Natural killer cell (primary cell): ENCODE measurements around the gene SHISAL1. TPM values are rescaled to one million over a fixed set of nuclear protein-coding genes. Genes with fewer than 3 reads are reported as not detected.

Experiments used
- ATAC-seq, 3 donors: fragments of 150-1000 bp in 2 of 3; fragments of 200-7000 bp in 1 of 3; cut with Tn5 transposase; 1 replicate in 1 of 3; 2 replicates in 2 of 3; pipeline ENCODE4 v1.10.0; 2021; ENCODE audit warnings: mild to moderate bottlenecking in 2 of 3, moderate library complexity in 2 of 3
- DNase-seq, 2 donors: peaks; one replicate each; pipeline versions ENCODE4 v3.0.0 to v3.0.0-alpha.2; 2013 to 2021; ENCODE audit warnings: mixed read lengths in 1 of 2
- H3K27ac ChIP-seq: one replicate; pipeline ENCODE4 v1.5.1; 2013; ENCODE audit warnings: mild to moderate bottlenecking, low read length
- H3K27me3 ChIP-seq: one replicate; pipeline ENCODE4 v1.6.1; 2013; ENCODE audit warnings: low read length; ENCODE audit not compliant: control insufficient read depth, insufficient read depth
- H3K36me3 ChIP-seq: one replicate; pipeline ENCODE4 v1.6.1; 2013; ENCODE audit warnings: low read length; ENCODE audit not compliant: control insufficient read depth, insufficient read depth
- H3K4me1 ChIP-seq: one replicate; pipeline ENCODE4 v1.6.1; 2013; ENCODE audit warnings: low read length; ENCODE audit not compliant: control insufficient read depth, insufficient read depth
- H3K4me3 ChIP-seq: one replicate; pipeline ENCODE4 v1.5.1; 2013; ENCODE audit warnings: low read length
- H3K9me3 ChIP-seq: one replicate; pipeline ENCODE4 v1.6.1; 2013; ENCODE audit warnings: low read length; ENCODE audit not compliant: control insufficient read depth, insufficient read depth
- H3K27ac Mint-ChIP-seq, 2 donors: one replicate each; pipeline ENCODE4 v1.8.0; 2022; ENCODE audit warnings: mild to moderate bottlenecking in 2 of 2, mixed read lengths in 2 of 2, moderate library complexity in 1 of 2
- H3K27me3 Mint-ChIP-seq, 2 donors: one replicate each; pipeline ENCODE4 v1.8.0; 2022; ENCODE audit warnings: low read depth in 2 of 2, mixed read lengths in 2 of 2
- H3K36me3 Mint-ChIP-seq: one replicate; pipeline ENCODE4 v1.8.0; 2022; ENCODE audit warnings: mixed read lengths
- H3K4me1 Mint-ChIP-seq, 2 donors: one replicate each; pipeline ENCODE4 v1.8.0; 2022; ENCODE audit warnings: mixed read lengths in 2 of 2
- H3K4me3 Mint-ChIP-seq: one replicate; pipeline ENCODE4 v1.8.0; 2022; ENCODE audit warnings: mild to moderate bottlenecking, moderate library complexity, mixed read lengths
- H3K9me3 Mint-ChIP-seq, 2 donors: one replicate each; pipeline ENCODE4 v1.8.0; 2022; ENCODE audit warnings: mixed read lengths in 2 of 2
- WGBS: methylation state at CpG from one replicate; pipeline ENCODE4 v1.1.7; 2013; ENCODE audit warnings: missing lambda C conversion rate; ENCODE audit not compliant: insufficient coverage; 5-methylcytosine and 5-hydroxymethylcytosine counted together
- intact Hi-C: fragments of 100-400 bp; cut with micrococcal nuclease; formaldehyde crosslinking; loops from one replicate; pipeline ENCODE4 v1.14.2; 2022
- total RNA-seq, 4 donors: library from RNA; stranded (reverse); fragments of 120-200 nt in 1 of 4; gene quantifications; one replicate each; pipeline versions ENCODE4 v1.2.3 to v1.2.4, GENCODE V29; 2013 to 2022
- TF ChIP-seq, protein P1 (sequence below): fragments of 200-600 bp; IDR thresholded peaks from one replicate; pipeline ENCODE4 v1.8.0; 2022; ENCODE audit warnings: antibody characterized with exemption

Gene SHISAL1
- total RNA-seq, 3 donors from 2014 or later (not counting 1 experiment from before 2014, with no cell fraction given), result not detected

DNA sequence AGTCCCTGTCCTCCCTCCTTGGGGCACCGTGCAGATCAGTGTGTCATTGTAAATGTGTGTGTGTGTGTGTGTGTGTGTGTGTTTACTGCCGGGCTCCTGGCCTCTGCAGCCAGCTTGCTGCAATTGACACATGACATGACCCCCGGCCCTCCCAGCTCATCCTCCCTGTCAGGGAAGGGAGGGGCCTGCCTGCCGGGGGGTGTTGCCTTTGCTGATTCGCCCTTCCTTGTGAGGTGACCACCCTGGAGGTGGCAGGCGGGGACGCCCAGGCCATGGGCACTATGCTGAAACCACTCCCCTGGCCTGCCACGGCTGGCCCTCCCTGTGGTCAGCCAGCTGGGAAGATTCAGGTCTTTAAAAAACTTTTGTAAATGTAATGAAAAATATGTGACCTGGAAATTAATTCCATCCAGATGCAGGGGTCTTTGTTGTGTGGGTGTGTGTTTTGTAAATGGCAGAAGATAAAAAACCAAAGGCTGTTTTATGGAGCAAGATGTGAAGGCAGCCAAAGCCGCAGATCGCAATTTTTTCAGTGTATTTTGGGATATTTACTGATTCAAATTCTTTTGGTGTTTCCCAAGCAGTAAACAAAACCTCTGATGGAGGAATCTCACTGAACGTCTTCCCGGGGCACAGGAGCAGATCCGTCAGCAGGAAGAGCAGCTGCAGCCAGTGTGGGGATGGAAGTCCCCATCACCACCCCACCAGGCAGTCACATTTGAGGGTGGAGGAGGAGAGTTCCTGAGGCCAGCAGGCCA, 23.2 kb downstream of the SHISAL1 start:
- Histone ChIP-seq H3K36me3 (no peaks in the 10 kb centered on the region), H3K4me3 (no peak overlapping the region), H3K27me3 (no peaks in the 10 kb centered on the region), H3K4me1 (peaks cover 10% of the 10 kb centered on the region), H3K9me3 (no peaks in the 10 kb centered on the region), H3K27ac (no peak overlapping the region)
- no peaks in the 10 kb centered on the region for H3K36me3 Mint-ChIP-seq
- intact Hi-C loops, result no loop called here
- TF ChIP-seq, protein P1, sequence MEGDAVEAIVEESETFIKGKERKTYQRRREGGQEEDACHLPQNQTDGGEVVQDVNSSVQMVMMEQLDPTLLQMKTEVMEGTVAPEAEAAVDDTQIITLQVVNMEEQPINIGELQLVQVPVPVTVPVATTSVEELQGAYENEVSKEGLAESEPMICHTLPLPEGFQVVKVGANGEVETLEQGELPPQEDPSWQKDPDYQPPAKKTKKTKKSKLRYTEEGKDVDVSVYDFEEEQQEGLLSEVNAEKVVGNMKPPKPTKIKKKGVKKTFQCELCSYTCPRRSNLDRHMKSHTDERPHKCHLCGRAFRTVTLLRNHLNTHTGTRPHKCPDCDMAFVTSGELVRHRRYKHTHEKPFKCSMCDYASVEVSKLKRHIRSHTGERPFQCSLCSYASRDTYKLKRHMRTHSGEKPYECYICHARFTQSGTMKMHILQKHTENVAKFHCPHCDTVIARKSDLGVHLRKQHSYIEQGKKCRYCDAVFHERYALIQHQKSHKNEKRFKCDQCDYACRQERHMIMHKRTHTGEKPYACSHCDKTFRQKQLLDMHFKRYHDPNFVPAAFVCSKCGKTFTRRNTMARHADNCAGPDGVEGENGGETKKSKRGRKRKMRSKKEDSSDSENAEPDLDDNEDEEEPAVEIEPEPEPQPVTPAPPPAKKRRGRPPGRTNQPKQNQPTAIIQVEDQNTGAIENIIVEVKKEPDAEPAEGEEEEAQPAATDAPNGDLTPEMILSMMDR, result no peak
- 84% methylated on average over 11 of the region's 13 CpGs for WGBS
- ATAC-seq, result no peak
- DNase-seq, result no peak
- H3K27me3 Mint-ChIP-seq, result peaks cover 0 to 3% of the 10 kb centered on the region in 2 donors
- no peaks in the 10 kb centered on the region for H3K9me3 Mint-ChIP-seq
- no peak overlapping the region for H3K27ac Mint-ChIP-seq
- peaks cover 11 to 14% of the 10 kb centered on the region in 2 donors for H3K4me1 Mint-ChIP-seq
- H3K4me3 Mint-ChIP-seq, result no peak overlapping the region

DNA sequence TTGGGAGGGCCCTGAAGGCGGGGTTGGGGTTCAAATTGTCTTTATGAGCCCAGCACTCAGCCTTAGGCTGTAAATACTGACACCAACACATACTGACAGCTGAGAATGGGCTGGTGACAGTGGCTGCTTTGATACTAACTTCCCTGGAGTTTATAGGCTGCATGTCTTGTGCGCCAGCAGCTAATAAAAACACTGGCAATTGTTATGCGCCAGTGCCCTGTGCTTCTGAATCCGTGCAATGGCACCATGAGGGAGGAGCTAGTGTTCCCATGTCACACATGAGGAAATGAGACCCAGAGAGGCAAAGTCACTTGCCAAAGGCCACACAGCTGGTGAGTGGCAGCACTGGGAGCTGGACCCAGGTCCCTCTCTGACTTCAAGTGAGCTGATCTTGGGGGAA, 23.8 kb downstream of the SHISAL1 start:
- H3K36me3 ChIP-seq, result no peaks in the 10 kb centered on the region
- intact Hi-C loops, result no loop called here
- H3K27ac Mint-ChIP-seq, result no peak overlapping the region
- no peak for DNase-seq
- no peaks in the 10 kb centered on the region for H3K27me3 ChIP-seq
- H3K9me3 ChIP-seq, result no peaks in the 10 kb centered on the region
- H3K4me3 ChIP-seq, result no peak overlapping the region
- 80% methylated on average over 4 of the region's 4 CpGs for WGBS
- H3K4me3 Mint-ChIP-seq, result no peak overlapping the region
- TF ChIP-seq, protein P1, result no peak
- no peak overlapping the region for H3K27ac ChIP-seq
- peaks cover 11 to 14% of the 10 kb centered on the region in 2 donors for H3K4me1 Mint-ChIP-seq
- H3K4me1 ChIP-seq, result peaks cover 10% of the 10 kb centered on the region
- ATAC-seq, result no peak
- H3K9me3 Mint-ChIP-seq, result no peaks in the 10 kb centered on the region
- H3K27me3 Mint-ChIP-seq, result peaks cover 0 to 3% of the 10 kb centered on the region in 2 donors
- H3K36me3 Mint-ChIP-seq, result no peaks in the 10 kb centered on the region

DNA sequence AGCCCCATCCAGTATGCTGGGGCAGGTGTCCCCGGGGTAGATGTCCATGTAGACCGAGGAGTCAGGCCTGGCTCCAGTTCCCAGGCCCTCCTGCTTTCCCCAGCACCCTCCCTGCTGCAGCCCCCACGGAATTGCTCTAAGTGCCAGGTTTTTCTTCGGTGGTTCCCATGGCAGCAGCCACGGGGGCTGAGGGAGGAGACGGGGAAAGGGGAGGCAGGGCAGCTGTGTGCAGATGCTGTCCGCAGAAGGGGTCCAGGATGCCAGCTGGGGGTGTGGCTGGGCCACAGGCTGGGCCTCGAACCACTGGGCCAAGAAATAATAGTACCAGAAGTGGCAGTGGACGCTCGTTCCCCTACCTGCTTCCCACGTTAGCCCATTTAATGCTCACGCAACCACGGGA, 25.0 kb downstream of the SHISAL1 start:
- Histone ChIP-seq H3K36me3 (no peaks in the 10 kb centered on the region), H3K27ac (no peak overlapping the region), H3K4me1 (peaks cover 10% of the 10 kb centered on the region), H3K27me3 (no peaks in the 10 kb centered on the region), H3K9me3 (no peaks in the 10 kb centered on the region), H3K4me3 (no peak overlapping the region)
- WGBS, result 87% methylated on average over 13 of the region's 13 CpGs
- TF ChIP-seq, protein P1, result no peak
- Mint-ChIP-seq H3K4me3 (no peak overlapping the region), H3K4me1 (peaks cover 11 to 14% of the 10 kb centered on the region in 2 donors), H3K27me3 (peaks cover 0 to 5% of the 10 kb centered on the region in 2 donors), H3K36me3 (no peaks in the 10 kb centered on the region), H3K9me3 (no peaks in the 10 kb centered on the region), H3K27ac (no peak overlapping the region)
- ATAC-seq (no peak), DNase-seq (no peak)
- intact Hi-C loops, result no loop called here
